Esophagus squamous epithelium (tissue), 5 donors: ENCODE results near the gene ATP9B. TPM values are rescaled to one million over a fixed set of nuclear protein-coding genes. Genes with fewer than 3 reads are reported as not detected.

Experiments used
- DNase-seq: peaks from one replicate; lab custom pipeline; 2025; lab: John Stamatoyannopoulos, UW
- H3K27ac ChIP-seq, 4 donors: fragments of 200-600 bp; sonication (generic); one replicate each; pipeline ENCODE4 v1.5.1; 2016 to 2019; ENCODE audit warnings: mild to moderate bottlenecking in 1 of 4
- H3K27me3 ChIP-seq, 4 donors: fragments of 200-600 bp; sonication (generic); 1 replicate in 3 of 4; 2 replicates in 1 of 4; pipeline versions ENCODE4 v1.5.1 to v1.6.0; 2017 to 2021; ENCODE audit warnings: antibody characterized with exemption in 1 of 4
- H3K36me3 ChIP-seq, 3 donors: fragments of 200-600 bp; sonication (generic); one replicate each; pipeline ENCODE4 v1.5.1; 2016 to 2019
- H3K4me1 ChIP-seq, 3 donors: fragments of 200-600 bp; sonication (generic); one replicate each; pipeline ENCODE4 v1.5.1; 2017 to 2019
- H3K4me3 ChIP-seq, 4 donors: fragments of 200-600 bp; sonication (generic); 1 replicate in 3 of 4; 2 replicates in 1 of 4; pipeline ENCODE4 v1.5.1; 2016 to 2019; ENCODE audit warnings: mild to moderate bottlenecking in 2 of 4, moderate library complexity in 1 of 4
- H3K9me3 ChIP-seq, 3 donors: fragments of 200-600 bp; sonication (generic); one replicate each; pipeline ENCODE4 v1.5.1; 2016 to 2019
- POLR2A ChIP-seq, 4 donors: fragments of 450-650 bp; IDR thresholded peaks; one replicate each; pipeline ENCODE4 v1.6.1; 2017; ENCODE audit warnings: antibody characterized with exemption in 4 of 4, mild to moderate bottlenecking in 4 of 4, moderate library complexity in 3 of 4
- WGBS, 2 donors: methylation state at CpG; one replicate each; pipeline ENCODE4 v1.1.5; 2018; 5-methylcytosine and 5-hydroxymethylcytosine counted together
- intact Hi-C: fragments of 100-400 bp; cut with DNase I; formaldehyde crosslinking; loops from one replicate; pipeline ENCODE4 v1.15.0; 2022
- total RNA-seq, 4 donors: library from RNA; depleted of rRNA; stranded (reverse); fragments of >200 nt; gene quantifications; one replicate each; pipeline ENCODE4 v1.1.0, GENCODE V29; 2016
- TF ChIP-seq, protein P1 (sequence below), 6 experiments: fragments of 450-650 bp in 4 of 6; fragments of 200-600 bp in 2 of 6; sonication (generic) in 2 of 6; IDR thresholded peaks; one replicate each; pipeline ENCODE4 v1.5.1; 2016 to 2019; ENCODE audit warnings: antibody characterized with exemption in 6 of 6, mild to moderate bottlenecking in 4 of 6, moderate library complexity in 4 of 6
- donor health status: DM: yes; HTN: yes; CAD: no.

ATP9B gene
- total RNA-seq, 4 donors from 2014 or later: 12.9 to 46.7 (median 22.0) TPM

DNA sequence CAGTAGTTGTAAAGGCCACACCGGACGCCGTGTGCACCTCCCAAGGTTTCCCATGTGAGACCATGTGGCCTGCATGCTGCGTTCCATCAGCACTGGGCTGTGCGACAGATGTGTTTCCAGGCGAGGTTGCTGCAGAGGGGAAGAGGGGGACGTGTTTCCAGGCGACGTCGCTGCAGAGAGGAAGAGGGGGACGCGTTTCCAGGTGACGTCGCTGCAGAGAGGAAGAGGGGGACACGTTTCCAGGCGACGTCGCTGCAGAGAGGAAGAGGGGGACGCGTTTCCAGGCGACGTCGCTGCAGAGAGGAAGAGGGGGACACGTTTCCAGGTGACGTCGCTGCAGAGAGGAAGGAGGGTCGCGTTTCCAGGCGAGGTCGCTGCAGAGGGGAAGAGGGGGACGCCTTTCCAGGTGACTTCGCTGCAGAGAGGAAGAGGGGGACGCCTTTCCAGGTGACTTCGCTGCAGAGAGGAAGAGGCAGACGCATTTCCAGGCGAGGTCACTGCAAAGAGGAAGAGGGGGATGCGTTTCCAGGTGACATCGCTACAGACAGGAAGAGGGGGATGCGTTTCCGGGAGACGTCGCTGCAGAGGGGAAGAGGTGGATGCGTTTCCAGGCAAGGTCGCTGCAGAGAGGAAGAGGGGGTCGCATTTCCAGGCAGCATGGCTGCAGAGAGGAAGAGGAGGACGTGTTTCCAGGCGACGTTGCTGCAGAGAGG, 351.0 kb downstream of the ATP9B start:
- no peaks in the 10 kb centered on the region for H3K27me3 ChIP-seq
- H3K27ac ChIP-seq: no peak overlapping the region
- H3K4me3 ChIP-seq: no peak overlapping the region
- H3K36me3 ChIP-seq: peaks cover 0 to 15% (median 0%) of the 10 kb centered on the region in 3 donors
- H3K9me3 ChIP-seq: no peaks in the 10 kb centered on the region
- intact Hi-C loops: no loop called here
- 86 to 91% methylated on average over 47 of the region's 48 CpGs for WGBS, 2 donors
- peaks cover 4 to 38% (median 13%) of the 10 kb centered on the region in 3 donors for H3K4me1 ChIP-seq
- DNase-seq: no peak
- TF ChIP-seq, protein P1, sequence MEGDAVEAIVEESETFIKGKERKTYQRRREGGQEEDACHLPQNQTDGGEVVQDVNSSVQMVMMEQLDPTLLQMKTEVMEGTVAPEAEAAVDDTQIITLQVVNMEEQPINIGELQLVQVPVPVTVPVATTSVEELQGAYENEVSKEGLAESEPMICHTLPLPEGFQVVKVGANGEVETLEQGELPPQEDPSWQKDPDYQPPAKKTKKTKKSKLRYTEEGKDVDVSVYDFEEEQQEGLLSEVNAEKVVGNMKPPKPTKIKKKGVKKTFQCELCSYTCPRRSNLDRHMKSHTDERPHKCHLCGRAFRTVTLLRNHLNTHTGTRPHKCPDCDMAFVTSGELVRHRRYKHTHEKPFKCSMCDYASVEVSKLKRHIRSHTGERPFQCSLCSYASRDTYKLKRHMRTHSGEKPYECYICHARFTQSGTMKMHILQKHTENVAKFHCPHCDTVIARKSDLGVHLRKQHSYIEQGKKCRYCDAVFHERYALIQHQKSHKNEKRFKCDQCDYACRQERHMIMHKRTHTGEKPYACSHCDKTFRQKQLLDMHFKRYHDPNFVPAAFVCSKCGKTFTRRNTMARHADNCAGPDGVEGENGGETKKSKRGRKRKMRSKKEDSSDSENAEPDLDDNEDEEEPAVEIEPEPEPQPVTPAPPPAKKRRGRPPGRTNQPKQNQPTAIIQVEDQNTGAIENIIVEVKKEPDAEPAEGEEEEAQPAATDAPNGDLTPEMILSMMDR (IDR thresholded peaks at IDR 0.05): no peak
- no peak for TF ChIP-seq POLR2A (IDR thresholded peaks at IDR 0.05)

DNA sequence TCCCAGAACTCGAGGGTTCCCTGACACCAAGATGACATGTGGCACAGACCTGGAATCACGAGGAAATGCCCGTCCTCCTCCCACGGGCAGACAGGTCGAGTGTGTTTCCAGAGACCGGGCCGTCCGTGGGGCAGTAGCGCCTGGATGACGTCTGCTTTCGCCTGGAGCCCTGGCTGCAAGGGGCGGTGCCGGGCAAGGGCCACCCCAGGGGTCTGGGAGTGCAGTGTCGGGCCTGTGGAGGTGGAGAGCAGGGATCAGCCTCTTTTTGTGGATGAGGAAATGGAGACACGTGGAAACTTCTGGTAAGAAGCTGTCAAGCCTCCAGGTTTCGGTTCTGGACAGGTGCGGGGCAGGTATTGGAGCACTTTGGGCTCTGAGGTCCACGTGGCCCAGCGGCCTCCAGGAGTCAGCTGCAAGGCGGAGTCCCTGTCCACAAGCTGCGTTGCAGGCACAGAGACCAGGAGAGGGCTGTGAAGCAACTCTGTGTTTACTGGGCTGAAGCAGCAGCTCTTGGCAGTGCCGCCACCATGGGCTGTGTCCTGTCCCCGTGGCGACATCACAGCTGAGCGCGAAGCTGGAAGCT, 352.2 kb downstream of the ATP9B start:
- Histone ChIP-seq H3K9me3 (no peaks in the 10 kb centered on the region), H3K27me3 (no peaks in the 10 kb centered on the region), H3K4me3 (no peak overlapping the region), H3K4me1 (peaks cover 4 to 39% (median 13%) of the 10 kb centered on the region in 3 donors), H3K27ac (no peak overlapping the region), H3K36me3 (peaks cover 0 to 15% (median 0%) of the 10 kb centered on the region in 3 donors)
- no peak for DNase-seq
- intact Hi-C loops: no loop called here
- TF ChIP-seq, protein P1 (IDR thresholded peaks at IDR 0.05): no peak
- TF ChIP-seq POLR2A (IDR thresholded peaks at IDR 0.05): no peak
- 50 to 63% methylated on average over 2 to 6 of the region's 26 CpGs for WGBS, 2 donors

DNA sequence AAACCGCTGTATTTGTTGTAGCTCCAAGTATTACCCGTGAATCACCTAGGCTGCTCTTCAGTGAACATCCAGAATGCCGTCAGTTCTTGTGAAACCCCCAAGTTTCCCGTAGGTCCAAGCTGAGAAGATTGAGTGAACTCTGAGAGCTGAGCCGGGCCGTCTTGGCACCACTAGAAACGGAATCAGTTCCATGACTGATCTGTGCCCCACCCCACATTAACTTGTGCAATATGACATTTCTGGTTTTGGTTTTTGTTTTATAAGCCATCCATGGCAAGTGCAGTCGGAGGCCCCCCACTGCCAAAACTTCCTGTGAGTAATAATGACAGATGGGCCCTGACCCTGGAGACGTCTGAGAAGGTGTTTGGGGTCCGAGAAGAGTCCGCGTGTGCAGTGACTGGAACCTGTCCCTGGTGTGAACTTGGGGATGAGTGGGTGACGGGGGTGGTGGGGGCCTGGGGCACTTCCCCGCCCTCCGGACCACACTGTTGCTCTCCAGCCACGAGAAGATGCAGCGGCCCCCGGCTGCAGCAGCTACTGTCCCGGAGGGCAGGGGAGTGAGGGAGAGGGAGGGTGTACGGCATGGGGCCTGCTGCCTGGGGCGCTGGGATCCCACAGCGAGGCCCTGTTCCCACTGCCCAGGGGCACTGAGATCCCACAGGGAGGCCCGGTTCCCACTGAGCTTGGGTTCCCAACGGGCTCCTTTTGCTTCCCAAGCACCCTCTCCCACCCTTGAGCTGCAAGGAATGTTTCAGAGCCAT, 353.0 kb downstream of the ATP9B start:
- intact Hi-C loops: no loop called here
- no peak overlapping the region for H3K27ac ChIP-seq
- peaks cover 4 to 40% (median 8%) of the 10 kb centered on the region in 3 donors for H3K4me1 ChIP-seq
- H3K27me3 ChIP-seq: no peaks in the 10 kb centered on the region
- DNase-seq: no peak
- peaks cover 0 to 15% (median 0%) of the 10 kb centered on the region in 3 donors for H3K36me3 ChIP-seq
- TF ChIP-seq POLR2A (IDR thresholded peaks at IDR 0.05): no peak
- TF ChIP-seq, protein P1 (IDR thresholded peaks at IDR 0.05): no peak
- WGBS, 2 donors: 39 to 53% methylated on average over 7 to 13 of the region's 24 CpGs
- no peaks in the 10 kb centered on the region for H3K9me3 ChIP-seq
- no peak overlapping the region for H3K4me3 ChIP-seq

DNA sequence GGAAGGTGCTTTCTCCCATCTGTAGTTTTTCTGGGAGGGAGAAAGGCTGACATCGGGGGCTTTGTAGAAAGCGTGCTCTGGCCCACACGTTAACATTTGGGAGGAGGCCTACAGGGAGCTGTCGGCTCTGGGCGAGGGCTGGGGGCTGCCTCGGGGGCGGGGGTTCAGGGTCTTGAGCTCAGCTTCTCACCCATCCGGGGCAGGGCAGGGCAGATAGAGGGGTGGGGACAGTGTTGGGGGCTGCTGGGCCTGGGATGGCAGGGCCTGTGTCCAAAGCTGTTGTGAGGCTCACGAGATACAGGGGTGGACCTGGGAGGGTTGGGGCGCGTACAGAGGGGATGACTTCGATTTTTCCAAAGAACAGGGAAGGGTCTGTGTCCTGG, 353.6 kb downstream of the ATP9B start:
- TF ChIP-seq, protein P1 (IDR thresholded peaks at IDR 0.05): no peak
- no peak for TF ChIP-seq POLR2A (IDR thresholded peaks at IDR 0.05)
- DNase-seq: no peak
- Histone ChIP-seq H3K27me3 (no peaks in the 10 kb centered on the region), H3K9me3 (no peaks in the 10 kb centered on the region), H3K36me3 (peaks cover 0 to 15% (median 0%) of the 10 kb centered on the region in 3 donors), H3K4me3 (no peak overlapping the region), H3K27ac (no peak overlapping the region), H3K4me1 (peaks cover 4 to 40% (median 8%) of the 10 kb centered on the region in 3 donors)
- 90 to 100% methylated on average over 2 to 4 of the region's 12 CpGs for WGBS, 2 donors
- intact Hi-C loops: no loop called here
